ENCODE data around the gene WDFY1. TPM values are rescaled to one million over a fixed set of nuclear protein-coding genes. Genes with fewer than 3 reads are reported as not detected.

The WDFY1 gene
- total and polyA plus RNA-seq, 2 donors (not counting 3 experiments of a cell fraction or from before 2014, with no cell fraction given), result 54.7 to 68.7 TPM

DNA sequence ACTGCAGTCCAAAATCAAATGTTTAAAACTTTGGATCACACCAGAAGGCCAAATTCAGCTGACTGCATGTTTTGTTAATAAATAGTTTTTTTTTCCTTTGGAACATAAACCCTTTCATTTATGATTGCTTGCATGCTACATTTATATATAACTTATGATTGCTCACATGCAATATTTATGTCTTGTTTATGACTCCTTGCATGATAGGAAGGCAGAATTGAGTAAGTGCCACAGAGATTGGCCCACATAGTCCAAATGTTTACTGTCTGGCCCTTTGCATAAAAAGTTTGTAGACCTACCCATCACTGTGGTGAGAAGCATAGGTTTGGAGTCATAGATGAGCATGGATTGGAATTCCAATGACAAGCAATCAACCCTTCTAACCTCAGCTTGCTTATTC is 30.8 kb downstream of the WDFY1 start:
- Histone ChIP-seq H3K9me3 (replicated peaks; ENCODE audit: control insufficient read depth, insufficient read depth, low read length) (no peaks in the 10 kb centered on the region), H3K79me2 (ENCODE audit: control insufficient read depth, insufficient read depth, low read length) (peaks cover 66% of the 10 kb centered on the region), H4K20me1 (replicated peaks; ENCODE audit: control insufficient read depth, extremely low read depth, insufficient read depth, low read length) (peaks cover 3% of the 10 kb centered on the region), H3K4me3 (replicated peaks in 1 of 3; ENCODE audit: insufficient read depth in 1 of 3, low read depth in 1 of 3, low read length in 3 of 3) (no peak overlapping the region), H3K4me1 (ENCODE audit: control insufficient read depth, extremely low read depth, insufficient read depth, low read length) (peaks cover 20% of the 10 kb centered on the region), H3K9ac (replicated peaks; ENCODE audit: extremely low read depth, insufficient read depth, low read length) (no peak overlapping the region), H3K9me1 (replicated peaks; ENCODE audit: control insufficient read depth, extremely low read depth, insufficient read depth, low read length) (peaks cover 3% of the 10 kb centered on the region), H3K36me3 (ENCODE audit: control insufficient read depth in 2 of 2, extremely low read depth in 1 of 2, insufficient read depth in 2 of 2, low read length in 2 of 2) (peaks cover 3 to 8% of the 10 kb centered on the region in 2 experiments), H3K27me3 (ENCODE audit: control insufficient read depth in 2 of 2, insufficient read depth in 2 of 2, low read length in 2 of 2) (no peaks in the 10 kb centered on the region), H3K27ac (ENCODE audit: insufficient read depth, low read depth, low read length) (no peak overlapping the region), H3K4me2 (ENCODE audit: insufficient read depth, low read length) (no peak overlapping the region), H2AFZ (ENCODE audit: low read depth, low read length) (no peak overlapping the region)
- dilution Hi-C loops (cut with MboI; ENCODE audit: extremely low pct_ligation_motif_present, low sequenced_read_pairs) (no loop called here), intact Hi-C loops (cut with micrococcal nuclease) (no loop called here)
- TF ChIP-seq, protein P1, sequence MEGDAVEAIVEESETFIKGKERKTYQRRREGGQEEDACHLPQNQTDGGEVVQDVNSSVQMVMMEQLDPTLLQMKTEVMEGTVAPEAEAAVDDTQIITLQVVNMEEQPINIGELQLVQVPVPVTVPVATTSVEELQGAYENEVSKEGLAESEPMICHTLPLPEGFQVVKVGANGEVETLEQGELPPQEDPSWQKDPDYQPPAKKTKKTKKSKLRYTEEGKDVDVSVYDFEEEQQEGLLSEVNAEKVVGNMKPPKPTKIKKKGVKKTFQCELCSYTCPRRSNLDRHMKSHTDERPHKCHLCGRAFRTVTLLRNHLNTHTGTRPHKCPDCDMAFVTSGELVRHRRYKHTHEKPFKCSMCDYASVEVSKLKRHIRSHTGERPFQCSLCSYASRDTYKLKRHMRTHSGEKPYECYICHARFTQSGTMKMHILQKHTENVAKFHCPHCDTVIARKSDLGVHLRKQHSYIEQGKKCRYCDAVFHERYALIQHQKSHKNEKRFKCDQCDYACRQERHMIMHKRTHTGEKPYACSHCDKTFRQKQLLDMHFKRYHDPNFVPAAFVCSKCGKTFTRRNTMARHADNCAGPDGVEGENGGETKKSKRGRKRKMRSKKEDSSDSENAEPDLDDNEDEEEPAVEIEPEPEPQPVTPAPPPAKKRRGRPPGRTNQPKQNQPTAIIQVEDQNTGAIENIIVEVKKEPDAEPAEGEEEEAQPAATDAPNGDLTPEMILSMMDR (IDR thresholded peaks at IDR 0.05; ENCODE audit: extremely low read depth in 1 of 2, insufficient read depth in 1 of 2, low read depth in 1 of 2, low read length in 2 of 2), result no peak
- TF ChIP-seq POLR2AphosphoS5 (IDR thresholded peaks at IDR 0.05; ENCODE audit: insufficient read depth, low read depth, low read length), result no peak
- TF ChIP-seq, protein P2, sequence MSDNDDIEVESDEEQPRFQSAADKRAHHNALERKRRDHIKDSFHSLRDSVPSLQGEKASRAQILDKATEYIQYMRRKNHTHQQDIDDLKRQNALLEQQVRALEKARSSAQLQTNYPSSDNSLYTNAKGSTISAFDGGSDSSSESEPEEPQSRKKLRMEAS (IDR thresholded peaks at IDR 0.05; ENCODE audit: insufficient read depth, insufficient read length), result no peak
- no peak for TF ChIP-seq GATA2 (IDR thresholded peaks at IDR 0.05; ENCODE audit: insufficient read depth, insufficient read length, low read depth, low read length)
- no peak for TF ChIP-seq MYC (IDR thresholded peaks at IDR 0.05; ENCODE audit: low read depth, low read length)
- no peak for TF ChIP-seq FOS (IDR thresholded peaks at IDR 0.05; ENCODE audit: borderline replicate concordance, insufficient read depth, low read length)
- TF ChIP-seq POLR2A (IDR thresholded peaks at IDR 0.05; ENCODE audit: low read depth, low read length), result no peak
- TF ChIP-seq EZH2 (IDR thresholded peaks at IDR 0.05; ENCODE audit: borderline replicate concordance, low read depth, low read length, severe bottlenecking), result no peak
- no TSS peak for BruUV-seq (replicated peaks)
- CTCF ChIA-PET, result interaction anchor here (2.2 kb wide), 1 partner anchor 56 kb away, joined by 6 read pairs; no protein-coding TSS in a partner anchor
- no peak for DNase-seq (ENCODE audit: low read depth, low spot score)
- POLR2A ChIA-PET, result no interaction called here
- FAIRE-seq, result no peak

Data from endothelial cell of umbilical vein (primary cell).